ENCODE data around the gene C1orf116.
A peak's percentile ranks its signal among the peaks of the same experiment; 100 is the strongest.

The C1orf116 gene

DNA sequence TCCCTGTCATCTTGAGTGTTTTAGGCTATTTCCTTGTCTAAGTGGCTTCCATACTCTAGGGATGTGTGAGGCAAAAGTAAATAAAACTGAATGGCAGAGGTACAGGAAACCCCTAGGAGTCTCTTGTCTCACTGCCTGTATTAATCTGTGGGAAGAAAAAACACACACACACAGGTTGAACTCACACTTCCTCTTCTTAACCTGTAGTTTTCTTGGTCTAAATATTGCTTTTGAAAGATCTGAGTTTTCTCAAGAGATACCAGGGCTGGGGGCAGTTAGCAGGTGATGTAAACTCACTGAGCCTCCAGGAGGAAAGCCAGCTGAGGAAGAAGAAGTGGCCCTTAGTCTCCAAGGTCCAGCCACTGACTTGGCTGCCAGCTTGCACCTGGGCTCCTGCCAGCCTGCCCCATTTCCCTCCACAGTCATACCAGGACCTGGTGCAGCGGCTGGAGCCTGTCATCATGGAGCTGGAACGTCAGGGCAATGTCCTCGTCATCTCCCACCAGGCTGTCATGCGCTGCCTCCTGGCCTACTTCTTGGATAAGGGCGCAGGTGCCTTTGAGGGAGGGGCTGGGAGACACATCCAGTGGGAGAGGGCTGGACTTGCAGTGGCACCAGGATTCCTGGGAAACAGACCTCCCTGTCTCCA lies 37.4 kb upstream of the C1orf116 start:
- H3K27ac ChIP-seq (ENCODE audit: low read depth, low read length): no peak overlapping the region
- DNase-seq: no peak
- H3K79me2 ChIP-seq (ENCODE audit: control insufficient read depth, insufficient read depth, low read length, poor library complexity): no peaks in the 10 kb centered on the region
- no peak overlapping the region for H2AFZ ChIP-seq (ENCODE audit: insufficient read depth, low read length, poor library complexity)
- H2AK5ac ChIP-seq (ENCODE audit: low read length): no peak overlapping the region
- no peaks in the 10 kb centered on the region for H3K4me1 ChIP-seq (ENCODE audit: control insufficient read depth in 1 of 2, insufficient read depth in 2 of 2, low read length in 2 of 2)
- H3K23ac ChIP-seq (ENCODE audit: low read length): no peak overlapping the region
- H4K8ac ChIP-seq (ENCODE audit: low read depth, low read length): no peak overlapping the region
- no peak overlapping the region for H4K12ac ChIP-seq (ENCODE audit: low read depth, low read length)
- peaks cover 15 to 18% of the 10 kb centered on the region in 2 experiments for H3K36me3 ChIP-seq (ENCODE audit: control insufficient read depth in 1 of 2, insufficient read depth in 2 of 2, low read length in 2 of 2)
- no peaks in the 10 kb centered on the region for H3K9me3 ChIP-seq (ENCODE audit: insufficient read depth, low read depth, low read length)
- no peaks in the 10 kb centered on the region for H3K79me1 ChIP-seq (ENCODE audit: low read length)
- no peak overlapping the region for H3K4me2 ChIP-seq (ENCODE audit: low read length)
- no peak overlapping the region for H3K18ac ChIP-seq (ENCODE audit: low read length)
- H2BK12ac ChIP-seq (ENCODE audit: low read length): no peak overlapping the region
- no peak overlapping the region for H3K9ac ChIP-seq (ENCODE audit: low read length)
- H2BK5ac ChIP-seq (ENCODE audit: low read depth, low read length, poor library complexity): no peak overlapping the region
- H3K14ac ChIP-seq (ENCODE audit: low read length): no peak overlapping the region
- no CpG with 5 or more reads among the region's 5 CpGs for WGBS (ENCODE audit: extremely low coverage, insufficient coverage, insufficient read length)
- no peaks in the 10 kb centered on the region for H3K27me3 ChIP-seq (ENCODE audit: insufficient read depth, low read length)
- no peak overlapping the region for H3K4ac ChIP-seq (ENCODE audit: low read depth, low read length)
- H3K4me3 ChIP-seq (ENCODE audit: low read depth, low read length): no peak overlapping the region
- H4K91ac ChIP-seq (ENCODE audit: low read depth, low read length): no peak overlapping the region
- no peak overlapping the region for H2BK120ac ChIP-seq (ENCODE audit: insufficient read depth, low read length, poor library complexity)

DNA sequence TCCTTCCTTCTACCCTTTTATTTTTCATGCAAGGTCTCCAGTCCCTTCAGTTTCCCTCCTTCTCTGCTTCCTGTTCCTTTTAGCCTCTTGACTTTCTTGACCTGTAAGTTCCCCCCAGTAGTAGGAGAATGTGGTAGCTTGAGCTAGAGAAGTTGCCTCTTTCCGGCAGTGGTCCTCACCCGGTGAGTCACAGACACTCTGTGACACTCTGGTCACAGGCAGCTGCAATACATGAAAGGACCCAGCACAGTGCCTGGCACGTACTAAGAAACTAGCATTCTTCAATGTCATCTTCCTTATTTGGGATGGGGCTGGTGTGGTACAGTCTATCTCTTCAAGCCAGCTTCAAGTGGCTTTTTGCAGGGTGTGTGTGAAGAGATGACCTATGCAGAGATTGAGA lies 36.5 kb upstream of the C1orf116 start:
- Histone ChIP-seq H3K79me1 (ENCODE audit: low read length) (no peaks in the 10 kb centered on the region), H2BK5ac (ENCODE audit: low read depth, low read length, poor library complexity) (no peak overlapping the region), H3K27me3 (ENCODE audit: insufficient read depth, low read length) (no peaks in the 10 kb centered on the region), H2BK12ac (ENCODE audit: low read length) (no peak overlapping the region), H3K9ac (ENCODE audit: low read length) (no peak overlapping the region), H3K4me1 (ENCODE audit: control insufficient read depth in 1 of 2, insufficient read depth in 2 of 2, low read length in 2 of 2) (no peaks in the 10 kb centered on the region), H2AK5ac (ENCODE audit: low read length) (no peak overlapping the region), H3K18ac (ENCODE audit: low read length) (no peak overlapping the region), H4K91ac (ENCODE audit: low read depth, low read length) (no peak overlapping the region), H4K12ac (ENCODE audit: low read depth, low read length) (no peak overlapping the region), H2BK120ac (ENCODE audit: insufficient read depth, low read length, poor library complexity) (no peak overlapping the region), H4K8ac (ENCODE audit: low read depth, low read length) (no peak overlapping the region), H3K9me3 (ENCODE audit: insufficient read depth, low read depth, low read length) (no peaks in the 10 kb centered on the region), H3K79me2 (ENCODE audit: control insufficient read depth, insufficient read depth, low read length, poor library complexity) (no peaks in the 10 kb centered on the region), H3K36me3 (ENCODE audit: control insufficient read depth in 1 of 2, insufficient read depth in 2 of 2, low read length in 2 of 2) (peaks cover 19 to 20% of the 10 kb centered on the region in 2 experiments), H3K27ac (ENCODE audit: low read depth, low read length) (no peak overlapping the region), H3K4ac (ENCODE audit: low read depth, low read length) (no peak overlapping the region), H3K4me3 (ENCODE audit: low read depth, low read length) (no peak overlapping the region), H3K23ac (ENCODE audit: low read length) (no peak overlapping the region), H3K14ac (ENCODE audit: low read length) (no peak overlapping the region), H2AFZ (ENCODE audit: insufficient read depth, low read length, poor library complexity) (no peak overlapping the region), H3K4me2 (ENCODE audit: low read length) (no peak overlapping the region)
- no CpG with 5 or more reads among the region's 3 CpGs for WGBS (ENCODE audit: extremely low coverage, insufficient coverage, insufficient read length)
- no peak for DNase-seq

DNA sequence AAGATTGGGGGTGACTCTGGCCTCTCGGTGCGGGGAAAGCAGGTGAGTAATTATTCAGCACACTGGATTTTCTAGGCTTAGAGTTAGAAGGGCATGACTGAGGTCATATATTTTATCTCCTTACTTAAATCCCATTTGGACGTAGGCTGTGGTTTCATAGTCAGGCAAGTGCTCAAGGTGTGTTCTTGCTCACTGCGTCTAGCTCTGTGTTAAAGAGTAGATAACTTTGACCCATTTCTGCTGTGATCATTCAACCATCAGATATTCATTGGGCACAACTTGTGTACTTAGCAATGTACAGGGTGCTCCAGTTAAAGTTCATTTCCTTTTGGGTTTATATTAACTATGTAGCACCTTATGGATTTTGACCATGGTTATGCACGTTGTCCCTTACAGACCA lies 35.1 kb upstream of the C1orf116 start:
- DNase-seq: no peak
- no peak overlapping the region for H2BK120ac ChIP-seq (ENCODE audit: insufficient read depth, low read length, poor library complexity)
- H3K4me2 ChIP-seq (ENCODE audit: low read length): no peak overlapping the region
- H3K23ac ChIP-seq (ENCODE audit: low read length): no peak overlapping the region
- H2AK5ac ChIP-seq (ENCODE audit: low read length): no peak overlapping the region
- no peak overlapping the region for H2AFZ ChIP-seq (ENCODE audit: insufficient read depth, low read length, poor library complexity)
- no peak overlapping the region for H3K14ac ChIP-seq (ENCODE audit: low read length)
- no peak overlapping the region for H2BK12ac ChIP-seq (ENCODE audit: low read length)
- H3K18ac ChIP-seq (ENCODE audit: low read length): no peak overlapping the region
- no peaks in the 10 kb centered on the region for H3K79me1 ChIP-seq (ENCODE audit: low read length)
- H4K12ac ChIP-seq (ENCODE audit: low read depth, low read length): no peak overlapping the region
- peaks cover 23 to 29% of the 10 kb centered on the region in 2 experiments for H3K36me3 ChIP-seq (ENCODE audit: control insufficient read depth in 1 of 2, insufficient read depth in 2 of 2, low read length in 2 of 2)
- H3K4me1 ChIP-seq (ENCODE audit: control insufficient read depth in 1 of 2, insufficient read depth in 2 of 2, low read length in 2 of 2): no peaks in the 10 kb centered on the region
- no peaks in the 10 kb centered on the region for H3K27me3 ChIP-seq (ENCODE audit: insufficient read depth, low read length)
- no peak overlapping the region for H3K4ac ChIP-seq (ENCODE audit: low read depth, low read length)
- H4K91ac ChIP-seq (ENCODE audit: low read depth, low read length): no peak overlapping the region
- H3K9ac ChIP-seq (ENCODE audit: low read length): peak overlapping the region; percentile 59
- no peaks in the 10 kb centered on the region for H3K9me3 ChIP-seq (ENCODE audit: insufficient read depth, low read depth, low read length)
- WGBS (ENCODE audit: extremely low coverage, insufficient coverage, insufficient read length): no CpG with 5 or more reads among the region's 5 CpGs
- H3K27ac ChIP-seq (ENCODE audit: low read depth, low read length): no peak overlapping the region
- no peak overlapping the region for H2BK5ac ChIP-seq (ENCODE audit: low read depth, low read length, poor library complexity)
- H3K4me3 ChIP-seq (ENCODE audit: low read depth, low read length): no peak overlapping the region
- no peaks in the 10 kb centered on the region for H3K79me2 ChIP-seq (ENCODE audit: control insufficient read depth, insufficient read depth, low read length, poor library complexity)
- H4K8ac ChIP-seq (ENCODE audit: low read depth, low read length): no peak overlapping the region

DNA sequence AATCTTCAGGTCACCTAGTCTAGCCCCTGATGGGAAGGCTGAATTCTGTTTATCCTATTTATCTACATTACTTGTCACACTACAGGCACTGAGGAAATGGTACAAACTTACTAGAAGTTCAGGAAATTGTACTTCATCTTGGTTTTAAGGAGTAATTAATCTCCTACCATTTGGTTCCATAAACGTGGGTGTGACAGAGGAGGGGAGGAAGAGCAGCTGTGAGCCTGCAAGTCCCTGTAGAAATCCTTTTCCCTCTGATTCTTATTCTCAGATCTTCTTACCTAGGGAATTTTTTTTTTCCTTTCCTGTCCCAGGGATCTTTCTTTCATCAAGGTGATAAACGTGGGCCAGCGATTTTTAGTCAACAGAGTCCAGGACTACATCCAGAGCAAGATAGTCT lies 34.6 kb upstream of the C1orf116 start:
- H3K18ac ChIP-seq (ENCODE audit: low read length): no peak overlapping the region
- no peaks in the 10 kb centered on the region for H3K79me2 ChIP-seq (ENCODE audit: control insufficient read depth, insufficient read depth, low read length, poor library complexity)
- no peaks in the 10 kb centered on the region for H3K27me3 ChIP-seq (ENCODE audit: insufficient read depth, low read length)
- H3K4me3 ChIP-seq (ENCODE audit: low read depth, low read length): no peak overlapping the region
- H4K8ac ChIP-seq (ENCODE audit: low read depth, low read length): no peak overlapping the region
- H2BK12ac ChIP-seq (ENCODE audit: low read length): no peak overlapping the region
- no peak overlapping the region for H3K4me2 ChIP-seq (ENCODE audit: low read length)
- H2AFZ ChIP-seq (ENCODE audit: insufficient read depth, low read length, poor library complexity): no peak overlapping the region
- no peak overlapping the region for H3K27ac ChIP-seq (ENCODE audit: low read depth, low read length)
- no peak overlapping the region for H4K91ac ChIP-seq (ENCODE audit: low read depth, low read length)
- DNase-seq: no peak
- no peak overlapping the region for H3K4ac ChIP-seq (ENCODE audit: low read depth, low read length)
- H3K36me3 ChIP-seq (ENCODE audit: control insufficient read depth in 1 of 2, insufficient read depth in 2 of 2, low read length in 2 of 2): peaks cover 22 to 34% of the 10 kb centered on the region in 2 experiments
- no peak overlapping the region for H3K9ac ChIP-seq (ENCODE audit: low read length)
- WGBS (ENCODE audit: extremely low coverage, insufficient coverage, insufficient read length): no CpG with 5 or more reads among the region's 3 CpGs
- H4K12ac ChIP-seq (ENCODE audit: low read depth, low read length): no peak overlapping the region
- no peak overlapping the region for H2BK120ac ChIP-seq (ENCODE audit: insufficient read depth, low read length, poor library complexity)
- no peak overlapping the region for H3K14ac ChIP-seq (ENCODE audit: low read length)
- no peak overlapping the region for H2AK5ac ChIP-seq (ENCODE audit: low read length)
- no peaks in the 10 kb centered on the region for H3K9me3 ChIP-seq (ENCODE audit: insufficient read depth, low read depth, low read length)
- no peak overlapping the region for H3K23ac ChIP-seq (ENCODE audit: low read length)
- no peaks in the 10 kb centered on the region for H3K4me1 ChIP-seq (ENCODE audit: control insufficient read depth in 1 of 2, insufficient read depth in 2 of 2, low read length in 2 of 2)
- no peak overlapping the region for H2BK5ac ChIP-seq (ENCODE audit: low read depth, low read length, poor library complexity)
- H3K79me1 ChIP-seq (ENCODE audit: low read length): no peaks in the 10 kb centered on the region
